Astrocyte of the cerebellum (primary cell): Measurements from ENCODE around the gene CUBN.
A peak's percentile ranks its signal among the peaks of the same experiment; 100 is the strongest.
"Not testable (repeated sequence)": the region's sequence is repeated elsewhere in the genome, so short reads cannot be mapped to it uniquely, and the experiment has no call there.

Source experiments
- DNase-seq: peaks from one replicate; pipeline ENCODE4 v3.0.0-alpha.2; 2011; ENCODE audit warnings: low read depth
- H3K4me3 ChIP-seq: 2 replicates; pipeline ENCODE4 v1.5.1; 2011; ENCODE audit warnings: mild to moderate bottlenecking, low read depth, low read length, moderate library complexity
- CTCF ChIP-seq: IDR thresholded peaks from 2 replicates; pipeline ENCODE4 v1.5.1; 2012; ENCODE audit warnings: low read length, low read depth, moderate library complexity, mild to moderate bottlenecking; ENCODE audit errors: missing control alignments
- in situ Hi-C: cut with HindIII; loops from 2 replicates; pipeline ENCODE4 v1.10.0; 2017; ENCODE audit warnings: low sequenced_read_pairs

Gene CUBN

GRCh38 chr10:16828701-16829175, 300.9 kb downstream of the CUBN start:
- no peak overlapping the region for H3K4me3 ChIP-seq
- in situ Hi-C loops = loop anchor here (25.0 kb wide), 1 partner anchor 759 kb away; no protein-coding TSS in a partner anchor
- TF ChIP-seq CTCF = no peak
- DNase-seq = no peak

- peak; percentile 88 for DNase-seq
- TF ChIP-seq CTCF = peak; percentile 54
- in situ Hi-C loops = loop anchor here (25.0 kb wide), 1 partner anchor 759 kb away; no protein-coding TSS in a partner anchor
- no peak overlapping the region for H3K4me3 ChIP-seq
Measured at GRCh38 chr10:16828114-16828568, 301.5 kb downstream of the CUBN start.

- not testable (repeated sequence) for H3K4me3 ChIP-seq, DNase-seq
- in situ Hi-C loops = loop anchor here (25.0 kb wide), 1 partner anchor 760 kb away; no protein-coding TSS in a partner anchor
Measured at GRCh38 chr10:16827474-16827873, 302.1 kb downstream of the CUBN start.

- no peak for TF ChIP-seq CTCF
- in situ Hi-C loops = no loop called here
- DNase-seq = no peak
Measured at GRCh38 chr10:16822726-16823360, 306.8 kb downstream of the CUBN start.

GRCh38 chr10:16822027-16822426, 307.6 kb downstream of the CUBN start:
- TF ChIP-seq CTCF = no peak
- in situ Hi-C loops = no loop called here
- no peak for DNase-seq
- H3K4me3 ChIP-seq = no peak overlapping the region

More at GRCh38 chr10:16822726-16823360, 306.8 kb downstream of the CUBN start:
- H3K4me3 ChIP-seq = no peak overlapping the region

- in situ Hi-C loops = no loop called here
- no peak overlapping the region for H3K4me3 ChIP-seq
- TF ChIP-seq CTCF = no peak
- no peak for DNase-seq
Measured at GRCh38 chr10:16820421-16820820, 309.2 kb downstream of the CUBN start.

GRCh38 chr10:16820018-16820417, 309.6 kb downstream of the CUBN start:
- no peak for TF ChIP-seq CTCF
- H3K4me3 ChIP-seq = no peak overlapping the region
- in situ Hi-C loops = no loop called here
- DNase-seq = no peak
